ENCODE data around the gene ACO1.

- TF ChIP-seq CTCF (IDR thresholded peaks at IDR 0.05) (no peak), POLR2A (IDR thresholded peaks at IDR 0.05) (no peak)
These were observed 460 bp upstream of the ACO1 start for GRCh38 chr9:32384002-32384363.
